Hindlimb muscle (tissue), 1 donor: Measurements from ENCODE around the gene SRGAP2C. TPM values are rescaled to one million over a fixed set of nuclear protein-coding genes. Genes with fewer than 3 reads are reported as not detected.
"Not testable (repeated sequence)": the region's sequence is repeated elsewhere in the genome, so short reads cannot be mapped to it uniquely, and the experiment has no call there.

ENCODE experiments used
- DNase-seq: peaks from one replicate; pipeline ENCODE4 v3.0.0-alpha.2; 2013
- polyA plus RNA-seq: library from polyadenylated mRNA; unstranded; fragments of 120-200 nt; gene quantifications from one replicate; pipeline ENCODE4 v1.2.1, GENCODE V29; 2013; ENCODE audit not compliant: insufficient read length

SRGAP2C gene
- polyA plus RNA-seq, result 35.3 TPM

- peak; percentile 94 for DNase-seq
These were observed at the start of gene SRGAP2C, which contains the start of gene FAM72B for GRCh38 chr1:121184290-121185127. SRGAP2C (plus strand) TSS chr1:121184975; CDS start chr1:121187447, 2,472 bp downstream. FAM72B (minus strand) TSS chr1:121184340; CDS start chr1:121183489, 851 bp downstream.

- DNase-seq, result not testable (repeated sequence)
These were observed 44.4 kb upstream of the SRGAP2C start for GRCh38 chr1:121140393-121140792.

GRCh38 chr1:121148489-121149190, 36.1 kb upstream of the SRGAP2C start:
- not testable (repeated sequence) for DNase-seq

GRCh38 chr1:121151294-121151693, 33.5 kb upstream of the SRGAP2C start:
- not testable (repeated sequence) for DNase-seq

- not testable (repeated sequence) for DNase-seq
These were observed 32.0 kb upstream of the SRGAP2C start for GRCh38 chr1:121152788-121153187.

GRCh38 chr1:121154811-121155210, 30.0 kb upstream of the SRGAP2C start:
- DNase-seq, result not testable (repeated sequence)

- DNase-seq, result peak; percentile 15
These were observed 29.0 kb upstream of the SRGAP2C start for GRCh38 chr1:121155671-121156358.

- DNase-seq, result not testable (repeated sequence)
These were observed 27.7 kb upstream of the SRGAP2C start for GRCh38 chr1:121156958-121157603.

- DNase-seq, result not testable (repeated sequence)
These were observed 27.2 kb upstream of the SRGAP2C start for GRCh38 chr1:121157609-121158008.

GRCh38 chr1:121160118-121160517, 24.7 kb upstream of the SRGAP2C start:
- DNase-seq, result not testable (repeated sequence)

GRCh38 chr1:121161199-121161901, 23.4 kb upstream of the SRGAP2C start:
- not testable (repeated sequence) for DNase-seq

GRCh38 chr1:121163850-121164757, 20.7 kb upstream of the SRGAP2C start:
- not testable (repeated sequence) for DNase-seq

- not testable (repeated sequence) for DNase-seq
These were observed 19.5 kb upstream of the SRGAP2C start for GRCh38 chr1:121165296-121165695.

GRCh38 chr1:121167225-121167738, 17.5 kb upstream of the SRGAP2C start:
- not testable (repeated sequence) for DNase-seq

GRCh38 chr1:121168152-121168668, 16.6 kb upstream of the SRGAP2C start:
- DNase-seq, result not testable (repeated sequence)

GRCh38 chr1:121176649-121177048, 8.1 kb upstream of the SRGAP2C start:
- DNase-seq, result not testable (repeated sequence)

- not testable (repeated sequence) for DNase-seq
These were observed 6.6 kb upstream of the SRGAP2C start for GRCh38 chr1:121178197-121178596.

GRCh38 chr1:121183867-121184266, 908 bp upstream of the SRGAP2C start:
- not testable (repeated sequence) for DNase-seq

GRCh38 chr1:121185140-121185708, 449 bp downstream of the SRGAP2C start:
- not testable (repeated sequence) for DNase-seq
